Fibroblast of mammary gland (primary cell): ENCODE measurements around the gene TSPEAR.
A peak's percentile ranks its signal among the peaks of the same experiment; 100 is the strongest.

Experiments used
- DNase-seq: peaks from one replicate; pipeline ENCODE4 v3.0.0-alpha.2; 2010; ENCODE audit warnings: low read depth
- H3K4me3 ChIP-seq: 2 replicates; pipeline ENCODE4 v1.5.1; 2011; ENCODE audit warnings: low read depth, mild to moderate bottlenecking, low read length, moderate library complexity; ENCODE audit not compliant: control insufficient read depth
- CTCF ChIP-seq: conservative IDR thresholded peaks from 2 replicates; pipeline ENCODE4 v1.5.1; 2011; ENCODE audit warnings: low read depth, low read length, inconsistent platforms; ENCODE audit not compliant: control insufficient read depth, insufficient read depth

Gene TSPEAR

GRCh38 chr21:44456214-44456914, 255.0 kb downstream of the TSPEAR start:
- TF ChIP-seq CTCF, result no peak
- DNase-seq, result no peak
- H3K4me3 ChIP-seq, result peak overlapping the region; percentile 48

DNA sequence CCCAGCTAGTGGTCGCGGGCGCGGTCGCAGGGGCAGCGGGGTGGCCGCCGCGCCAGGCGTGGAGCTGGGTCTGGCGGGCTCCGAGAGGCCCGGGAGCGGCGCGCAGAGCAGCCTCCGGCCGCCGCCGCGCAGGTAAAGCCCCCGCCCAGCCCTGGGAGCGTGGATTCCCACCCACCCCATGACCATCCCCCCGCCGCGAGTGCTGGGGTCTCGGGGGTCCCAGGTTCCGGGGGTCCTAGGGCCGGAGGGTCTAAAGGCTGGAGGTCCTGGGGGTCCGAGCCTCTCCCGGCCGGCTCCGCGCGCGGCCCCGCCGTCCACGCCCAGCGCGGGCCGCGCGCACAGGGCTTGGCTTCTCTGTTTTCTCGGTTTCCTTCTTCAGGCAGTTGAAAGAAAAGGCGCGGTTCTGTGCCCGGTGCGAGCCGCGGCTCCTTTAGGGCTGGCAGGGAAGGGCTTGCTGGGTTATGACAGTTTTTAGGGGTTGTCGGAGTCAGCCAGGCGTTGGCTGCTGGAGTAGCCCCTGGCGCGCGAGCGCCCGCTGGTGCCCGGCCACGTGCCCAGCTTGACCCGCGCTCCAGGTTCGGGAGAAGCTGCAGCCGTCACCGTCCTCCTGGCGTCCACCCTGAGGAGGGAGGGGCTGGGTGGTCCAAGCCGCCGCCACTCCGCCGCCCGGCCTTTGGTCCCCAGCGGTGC, 255.7 kb downstream of the TSPEAR start:
- DNase-seq, result peak; percentile 33
- TF ChIP-seq CTCF, result no peak
- peak overlapping the region; percentile 48 for H3K4me3 ChIP-seq

- peak; percentile 72 for DNase-seq
- TF ChIP-seq CTCF, result no peak
- peak within 1 kb of the TSS; percentile 48 for H3K4me3 ChIP-seq
These were observed 256.4 kb downstream of the TSPEAR start, which contains the start of gene LRRC3 for GRCh38 chr21:44454747-44455523. Gene LRRC3, plus strand, starts transcription at chr21:44455510. Its CDS starts 1,135 bp downstream, at chr21:44456645.

DNA sequence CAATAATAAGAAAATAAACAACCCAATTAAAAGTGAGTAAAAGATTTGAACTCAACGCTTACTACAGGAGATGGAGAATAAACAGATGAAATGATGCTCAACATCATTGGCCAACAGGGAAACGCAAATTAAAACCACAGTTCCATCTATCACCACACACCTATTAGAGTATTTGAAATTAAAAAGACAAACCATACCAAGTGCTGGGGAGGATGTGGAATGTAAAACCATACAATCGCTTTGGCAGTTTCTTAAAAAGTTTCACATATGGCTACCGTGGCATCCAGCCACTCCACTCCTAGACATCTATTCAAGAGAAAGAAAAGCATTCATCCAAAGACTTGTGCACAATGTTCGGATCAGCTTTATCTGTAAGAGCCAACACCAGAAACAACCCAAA, 257.3 kb downstream of the TSPEAR start:
- TF ChIP-seq CTCF, result no peak
- DNase-seq, result no peak
- no peak overlapping the region for H3K4me3 ChIP-seq

GRCh38 chr21:44453120-44453519, 258.3 kb downstream of the TSPEAR start:
- no peak for TF ChIP-seq CTCF
- no peak for DNase-seq
- H3K4me3 ChIP-seq, result no peak overlapping the region

GRCh38 chr21:44450999-44451398, 260.4 kb downstream of the TSPEAR start:
- no peak for TF ChIP-seq CTCF
- H3K4me3 ChIP-seq, result no peak overlapping the region
- no peak for DNase-seq
